DOHH2 (cell line): Measurements from ENCODE around the gene PHC3.

ENCODE experiments used
- EZH2phosphoT487 ChIP-seq: fragments of 200-600 bp; sonication (generic); IDR thresholded peaks from 2 replicates; pipeline ENCODE4 v1.6.1; 2017; ENCODE audit warnings: borderline replicate concordance, mild to moderate bottlenecking, antibody characterized with exemption, low read length, moderate library complexity, mixed read lengths
- TF ChIP-seq, protein P1 (sequence below): fragments of 200-600 bp; sonication (generic); IDR thresholded peaks from one replicate; pipeline ENCODE4 v1.5.1; 2014; ENCODE audit warnings: antibody characterized with exemption, mild to moderate bottlenecking, low read depth, low read length; ENCODE audit not compliant: poor library complexity, severe bottlenecking

DNA sequence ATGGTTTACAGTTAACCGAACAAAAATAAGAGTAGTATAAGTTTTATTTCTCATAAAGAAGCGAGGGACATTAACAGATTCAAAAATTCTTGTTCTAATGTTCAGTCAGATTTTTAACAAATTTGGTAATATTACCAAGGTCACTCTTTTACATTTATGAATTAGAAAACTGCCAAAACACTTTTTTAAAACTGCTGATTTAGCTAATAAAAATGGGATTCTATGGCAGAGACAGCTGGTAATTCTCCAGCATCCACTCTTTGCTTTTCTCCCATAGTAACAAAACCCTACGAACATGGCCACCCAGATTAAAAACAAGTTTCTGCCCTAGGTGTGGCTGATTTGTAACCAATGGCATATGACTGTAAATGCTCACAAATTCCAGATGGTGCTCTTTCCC lies 72.6 kb downstream of the PHC3 start:
- TF ChIP-seq, protein P1, sequence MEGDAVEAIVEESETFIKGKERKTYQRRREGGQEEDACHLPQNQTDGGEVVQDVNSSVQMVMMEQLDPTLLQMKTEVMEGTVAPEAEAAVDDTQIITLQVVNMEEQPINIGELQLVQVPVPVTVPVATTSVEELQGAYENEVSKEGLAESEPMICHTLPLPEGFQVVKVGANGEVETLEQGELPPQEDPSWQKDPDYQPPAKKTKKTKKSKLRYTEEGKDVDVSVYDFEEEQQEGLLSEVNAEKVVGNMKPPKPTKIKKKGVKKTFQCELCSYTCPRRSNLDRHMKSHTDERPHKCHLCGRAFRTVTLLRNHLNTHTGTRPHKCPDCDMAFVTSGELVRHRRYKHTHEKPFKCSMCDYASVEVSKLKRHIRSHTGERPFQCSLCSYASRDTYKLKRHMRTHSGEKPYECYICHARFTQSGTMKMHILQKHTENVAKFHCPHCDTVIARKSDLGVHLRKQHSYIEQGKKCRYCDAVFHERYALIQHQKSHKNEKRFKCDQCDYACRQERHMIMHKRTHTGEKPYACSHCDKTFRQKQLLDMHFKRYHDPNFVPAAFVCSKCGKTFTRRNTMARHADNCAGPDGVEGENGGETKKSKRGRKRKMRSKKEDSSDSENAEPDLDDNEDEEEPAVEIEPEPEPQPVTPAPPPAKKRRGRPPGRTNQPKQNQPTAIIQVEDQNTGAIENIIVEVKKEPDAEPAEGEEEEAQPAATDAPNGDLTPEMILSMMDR: no peak
- no peak for TF ChIP-seq EZH2phosphoT487
